HG02943 (cell line): Measurements from ENCODE around the gene NELL1.

ENCODE experiments used
- ATAC-seq: cut with Tn5 transposase; IDR thresholded peaks from one replicate; pipeline ENCODE4 v1.9.1; 2021; ENCODE audit warnings: mild to moderate bottlenecking, low read depth, moderate library complexity; ENCODE audit not compliant: unreplicated experiment

The NELL1 gene

DNA sequence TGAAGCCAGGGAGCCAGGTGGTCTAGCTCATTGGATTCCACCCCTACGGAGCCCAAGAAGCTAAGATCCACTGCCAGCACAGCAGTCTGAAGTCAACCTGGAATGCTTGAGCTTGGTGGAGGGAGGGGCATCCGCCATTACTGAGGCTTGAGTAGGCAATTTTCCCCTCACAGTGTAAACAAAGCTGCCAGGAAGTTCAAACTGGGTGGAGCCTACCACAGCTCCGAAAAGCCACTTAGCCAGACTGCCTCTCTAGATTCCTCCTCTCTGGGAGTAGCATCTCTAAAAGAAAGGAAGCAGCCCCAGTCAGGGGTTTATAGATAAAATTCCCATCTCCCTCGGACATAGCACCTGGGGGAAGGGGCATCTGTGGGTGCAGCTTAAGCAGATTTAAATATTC, 620.3 kb downstream of the NELL1 start:
- no peak for ATAC-seq

DNA sequence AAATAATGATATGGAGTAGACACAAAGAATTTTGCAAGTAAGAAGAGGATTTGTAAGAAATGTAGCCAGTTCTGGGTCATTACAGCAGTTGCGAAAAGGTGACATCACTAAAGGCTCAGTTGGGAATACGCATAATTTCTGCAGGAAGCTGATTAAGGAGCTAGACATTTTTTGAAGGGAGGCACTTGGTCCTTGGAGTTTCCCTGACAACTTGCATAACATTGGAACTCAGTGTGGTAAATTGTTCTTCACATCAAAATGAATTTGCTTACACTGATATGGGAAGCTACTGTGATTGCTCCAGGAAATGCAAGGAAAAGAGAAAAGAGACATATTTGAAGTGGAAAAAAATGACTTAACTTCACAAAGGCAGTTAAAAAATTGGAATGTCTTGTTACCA, 626.1 kb downstream of the NELL1 start:
- no peak for ATAC-seq

DNA sequence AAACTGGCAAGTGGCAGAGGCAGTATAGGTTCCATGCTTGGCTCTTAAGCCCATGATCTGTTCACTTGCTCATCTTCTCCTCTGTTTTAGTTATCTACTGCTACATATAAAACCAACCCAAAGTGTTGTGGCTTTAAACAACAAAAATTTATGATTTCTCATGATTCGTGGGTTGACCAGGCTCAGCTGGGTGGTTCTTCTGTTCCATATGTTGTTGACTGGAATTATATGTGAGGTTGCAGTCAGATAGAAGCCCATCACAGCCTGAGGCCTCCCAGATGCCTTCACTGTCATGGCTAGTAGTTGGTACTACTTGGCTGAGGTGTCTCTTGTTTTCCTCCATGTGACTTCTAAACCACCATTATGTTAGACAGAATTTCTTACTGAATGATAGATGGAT, 632.6 kb downstream of the NELL1 start:
- ATAC-seq = no peak

DNA sequence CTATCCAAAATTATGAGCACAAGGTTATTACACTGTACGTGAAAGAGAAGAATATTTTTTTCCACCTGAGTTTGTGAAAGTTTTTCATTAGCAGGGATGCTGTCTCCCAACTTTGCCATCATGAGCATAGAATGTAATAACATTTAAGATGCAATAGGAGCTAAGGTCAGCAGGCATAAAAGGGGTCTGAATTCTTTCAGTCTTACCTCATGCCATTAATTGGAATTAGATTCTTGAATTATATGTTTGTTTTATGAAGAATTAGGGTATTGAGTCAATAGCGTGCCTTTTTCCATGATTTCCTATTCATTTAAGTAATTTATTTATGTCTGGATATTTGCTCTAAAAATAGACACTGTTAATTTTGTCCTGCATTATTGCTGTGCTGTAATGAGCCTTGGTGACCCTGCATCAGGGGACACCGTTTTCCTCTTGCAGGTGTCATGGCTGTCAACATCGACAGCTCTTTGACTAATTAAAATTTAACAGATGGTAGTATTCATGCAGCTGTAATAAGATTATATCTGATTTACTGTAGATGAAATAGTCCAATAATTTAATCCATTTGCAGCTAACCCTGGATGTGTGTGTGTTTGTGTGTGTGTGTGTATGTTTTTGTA, 637.5 kb downstream of the NELL1 start:
- no peak for ATAC-seq

DNA sequence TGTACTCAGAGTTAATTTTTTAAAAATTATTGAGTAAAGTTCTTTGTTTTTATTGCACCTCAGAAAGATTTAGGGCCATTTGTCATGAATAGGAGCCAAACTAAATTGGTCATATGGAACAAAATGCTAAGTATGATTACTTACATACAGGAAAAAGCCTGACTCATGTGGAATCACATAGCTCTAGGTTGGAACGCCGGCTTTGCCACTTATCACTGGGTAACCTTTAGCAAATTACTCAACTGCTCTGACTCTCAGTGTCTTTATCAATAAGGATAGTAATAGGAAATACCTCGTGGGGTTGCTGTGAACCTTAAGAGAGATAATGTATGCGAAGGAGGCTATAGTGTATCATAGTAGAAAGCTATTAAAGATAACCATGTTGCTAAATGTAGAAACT, 638.5 kb downstream of the NELL1 start:
- ATAC-seq = no peak

DNA sequence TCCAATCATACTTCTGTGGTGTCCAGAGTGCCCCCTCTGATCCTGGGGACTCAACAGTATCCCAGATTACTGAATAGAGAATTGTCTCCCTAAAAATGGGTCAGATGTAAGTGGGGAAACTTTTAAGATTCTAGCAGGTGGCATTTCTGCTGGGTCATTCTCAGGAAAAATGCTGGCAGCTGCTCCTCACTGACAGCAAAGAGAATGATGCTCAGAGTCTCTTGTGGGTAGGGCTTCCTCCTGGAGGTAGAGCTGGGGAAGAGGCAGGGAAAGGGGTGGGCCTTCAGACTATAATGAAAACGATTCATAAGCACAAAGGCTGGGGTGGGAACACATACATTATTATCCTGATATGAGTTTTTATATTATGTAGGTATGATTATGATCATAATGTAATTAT, 647.2 kb downstream of the NELL1 start:
- ATAC-seq = no peak

- no peak for ATAC-seq
These were observed 651.7 kb downstream of the NELL1 start for GRCh38 chr11:21321072-21321471.

DNA sequence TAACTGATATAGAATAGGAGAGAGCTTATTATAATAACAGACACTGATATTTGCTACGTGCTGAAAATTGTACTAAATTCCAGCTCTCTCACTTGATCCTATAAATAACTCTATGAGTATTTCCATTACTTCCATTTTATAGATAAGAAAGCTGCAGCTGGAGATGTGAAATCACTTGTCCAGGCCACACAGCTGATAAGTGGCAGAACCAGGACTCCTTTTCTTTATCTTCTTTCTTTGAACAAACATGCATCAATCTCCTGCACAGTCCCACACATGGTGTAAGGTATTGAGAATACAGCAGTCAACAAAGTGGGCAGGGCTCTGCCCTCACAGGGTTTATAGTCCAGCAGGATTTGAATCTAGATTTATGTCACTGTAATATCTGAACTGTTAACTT, 652.1 kb downstream of the NELL1 start:
- no peak for ATAC-seq

GRCh38 chr11:21323617-21324016, 654.2 kb downstream of the NELL1 start:
- ATAC-seq = no peak

DNA sequence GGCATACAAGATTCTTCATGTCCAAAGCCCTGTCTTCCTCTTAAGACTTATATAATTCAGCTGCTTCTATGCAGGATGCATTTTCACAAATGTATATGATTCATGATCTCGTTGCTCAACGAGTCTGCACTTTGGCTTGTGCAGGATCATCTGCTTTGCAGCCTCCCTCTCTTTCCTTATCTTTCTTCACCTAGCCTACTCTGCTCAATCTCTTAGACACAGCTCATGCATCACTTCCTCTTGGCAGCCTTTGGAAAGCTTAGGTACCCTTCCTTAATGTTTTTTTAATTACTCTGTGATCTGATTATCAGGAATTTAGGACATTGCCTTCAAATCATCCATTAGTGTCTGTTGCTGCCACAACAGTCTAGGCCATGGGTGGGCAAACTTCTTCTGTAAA, 673.8 kb downstream of the NELL1 start:
- ATAC-seq = no peak

GRCh38 chr11:21346361-21346760, 677.0 kb downstream of the NELL1 start:
- no peak for ATAC-seq

DNA sequence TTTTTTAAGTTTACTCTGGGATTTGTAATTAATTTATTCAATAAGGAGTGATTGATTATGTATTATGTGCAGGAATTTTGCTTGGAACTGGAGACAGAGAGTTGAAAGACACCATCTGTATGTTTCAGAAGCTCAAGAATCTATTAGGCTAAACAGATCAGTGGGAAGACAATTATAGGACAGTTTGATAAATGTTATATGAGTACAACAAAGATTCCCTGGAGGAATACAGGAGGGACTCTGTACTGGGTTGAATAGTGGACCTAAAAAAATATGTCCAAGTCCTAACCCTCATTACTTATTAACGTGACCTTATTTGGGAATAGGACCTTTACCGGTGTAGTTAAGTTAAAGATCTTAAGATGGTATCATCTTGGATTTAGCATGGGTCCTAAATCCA, 681.2 kb downstream of the NELL1 start:
- no peak for ATAC-seq

- no peak for ATAC-seq
These were observed 684.0 kb downstream of the NELL1 start for GRCh38 chr11:21353425-21353824.

- no peak for ATAC-seq
These were observed 695.7 kb downstream of the NELL1 start for GRCh38 chr11:21364866-21365624.

DNA sequence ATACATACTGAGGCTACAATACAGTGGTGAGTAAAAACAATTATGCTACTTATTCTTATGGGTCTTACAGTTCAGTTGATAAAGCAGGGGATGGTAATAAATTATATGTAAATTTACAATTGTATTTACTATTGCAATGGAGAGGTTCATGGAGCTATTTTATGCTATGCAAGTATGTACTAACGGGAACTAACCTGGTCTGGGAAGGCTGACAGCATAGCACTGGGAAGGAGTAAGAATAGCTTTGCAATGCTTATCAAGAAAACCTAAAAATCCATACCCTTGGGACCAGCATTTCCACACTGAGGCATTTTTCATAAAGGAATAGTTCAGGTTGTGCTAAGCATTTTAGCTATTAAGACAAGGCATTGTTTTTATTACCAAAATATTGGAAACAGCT, 700.6 kb downstream of the NELL1 start:
- no peak for ATAC-seq

DNA sequence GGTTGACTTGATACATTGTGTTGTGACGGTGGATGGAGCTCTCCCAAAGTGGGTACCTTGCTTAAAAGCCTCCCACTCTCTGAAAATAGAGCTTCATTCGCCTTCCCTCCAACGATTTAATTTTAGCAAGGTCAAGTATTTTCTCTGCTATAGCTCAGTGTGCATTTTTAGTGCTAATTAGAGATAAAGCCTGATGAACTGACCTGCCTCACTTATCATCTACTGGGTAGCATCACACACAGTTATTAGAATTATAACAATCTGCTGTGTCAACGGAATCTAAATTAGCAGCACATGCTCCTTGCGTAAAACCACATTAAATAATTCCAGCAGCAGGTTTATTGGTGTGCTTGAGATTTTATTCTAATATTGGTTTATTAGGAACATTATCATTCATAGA, 701.7 kb downstream of the NELL1 start:
- no peak for ATAC-seq

- ATAC-seq = no peak
These were observed 703.3 kb downstream of the NELL1 start for GRCh38 chr11:21372672-21373071.

GRCh38 chr11:21374376-21374775, 705.0 kb downstream of the NELL1 start:
- ATAC-seq = no peak

DNA sequence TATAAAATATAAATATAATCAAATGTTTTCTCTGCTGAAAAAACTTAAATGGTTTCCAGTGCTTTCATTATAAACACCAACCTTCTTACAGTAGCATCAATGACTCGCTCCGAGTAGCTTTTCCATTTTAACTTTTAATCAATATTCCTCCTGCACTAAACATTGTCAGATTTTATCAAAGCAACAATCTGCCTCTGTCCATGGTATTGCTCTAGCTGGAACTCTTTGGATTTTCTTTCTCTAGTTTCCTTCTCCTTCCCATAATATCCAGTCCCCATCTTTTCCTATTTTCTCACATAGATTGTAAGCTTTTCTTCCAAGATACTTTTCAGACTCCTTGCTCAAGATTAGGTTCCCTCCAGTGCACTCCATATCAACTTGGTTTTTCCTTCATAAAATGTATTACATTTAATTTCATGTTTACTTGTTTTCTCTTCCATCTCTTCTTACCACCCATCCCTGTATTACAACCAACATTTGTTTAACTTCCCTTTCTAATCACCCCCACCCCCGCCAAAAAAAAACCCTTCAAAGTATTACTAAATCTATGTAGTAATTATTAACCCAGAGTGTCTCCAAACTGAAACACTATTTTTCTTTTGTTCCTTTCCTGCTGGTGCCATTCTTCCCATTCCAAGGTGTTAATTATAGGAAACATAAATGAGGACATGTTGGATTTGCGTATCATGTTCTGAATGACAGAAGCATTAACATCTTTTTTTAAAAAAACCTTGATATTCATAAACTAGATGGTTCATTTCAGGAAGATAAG, 716.5 kb downstream of the NELL1 start:
- no peak for ATAC-seq

- ATAC-seq = no peak
These were observed 721.0 kb downstream of the NELL1 start for GRCh38 chr11:21390430-21390829.

GRCh38 chr11:21396342-21397008, 727.1 kb downstream of the NELL1 start:
- no peak for ATAC-seq
